ENCODE data around the gene VPS26C. TPM values are rescaled to one million over a fixed set of nuclear protein-coding genes. Genes with fewer than 3 reads are reported as not detected.

VPS26C gene
- total and polyA plus RNA-seq, 2 of the 8 experiments (the other 6 are each of a cell fraction or from before 2014, with no cell fraction given), result 43.5 to 71.6 TPM

GRCh38 chr21:37237764-37238163 lies 29.4 kb downstream of the VPS26C start:
- Histone ChIP-seq H3K27ac (ENCODE audit: low read depth, low read length) (no peak overlapping the region), H3K4me3 (ENCODE audit: extremely low read depth in 1 of 4, insufficient read depth in 2 of 4, low read depth in 3 of 4, low read length in 4 of 4) (no peak overlapping the region), H4K91ac (replicated peaks; ENCODE audit: insufficient read length, low read length) (no peak overlapping the region), H2AFZ (ENCODE audit: low read length) (no peak overlapping the region), H3K14ac (ENCODE audit: insufficient read length) (no peak overlapping the region), H4K5ac (ENCODE audit: insufficient read length, low read depth, low read length) (no peak overlapping the region), H2BK5ac (ENCODE audit: low read depth, low read length) (no peak overlapping the region), H3K18ac (ENCODE audit: extremely low read depth, low read length) (no peak overlapping the region), H4K20me1 (replicated peaks in 1 of 2; ENCODE audit: control insufficient read depth in 1 of 2, insufficient read depth in 2 of 2, low read length in 2 of 2) (peaks cover 4 to 10% of the 10 kb centered on the region in 2 experiments), H2BK12ac (ENCODE audit: low read depth, low read length) (no peak overlapping the region), H2BK120ac (replicated peaks; ENCODE audit: low read depth, low read length) (no peak overlapping the region), H3K79me1 (ENCODE audit: low read depth, low read length) (peaks cover 10% of the 10 kb centered on the region), H3K56ac (replicated peaks; ENCODE audit: insufficient read length, low read depth, low read length) (no peak overlapping the region), H3K23ac (ENCODE audit: insufficient read length) (no peak overlapping the region), H3K23me2 (ENCODE audit: low read depth, low read length) (no peaks in the 10 kb centered on the region), H2BK20ac (ENCODE audit: low read length) (no peak overlapping the region), H3K79me2 (ENCODE audit: control insufficient read depth in 1 of 2, insufficient read depth in 2 of 2, low read length in 2 of 2) (peaks cover 3 to 24% of the 10 kb centered on the region in 2 experiments; a peak in 3 of 4 replicates), H3K4ac (replicated peaks; ENCODE audit: insufficient read length, low read depth, low read length) (no peak overlapping the region), H3K9me3 (ENCODE audit: insufficient read depth in 2 of 2, low read depth in 1 of 2, low read length in 1 of 2) (no peaks in the 10 kb centered on the region), H3K36me3 (ENCODE audit: control insufficient read depth in 2 of 4, insufficient read depth in 4 of 4, low read length in 3 of 4) (peaks cover 0 to 32% (median 4%) of the 10 kb centered on the region in 4 experiments; a peak in 5 of 8 replicates), H3K9ac (replicated peaks in 1 of 4; ENCODE audit: extremely low read depth in 1 of 4, low read depth in 3 of 4, low read length in 3 of 4) (no peak overlapping the region), H2AK5ac (ENCODE audit: low read depth, low read length) (no peak overlapping the region), H4K8ac (ENCODE audit: extremely low read depth, insufficient read depth, low read length) (no peak overlapping the region), H3K27me3 (replicated peaks in 1 of 4; ENCODE audit: control insufficient read depth in 3 of 4, extremely low read depth in 1 of 4, insufficient read depth in 3 of 4, low read length in 3 of 4) (no peaks in the 10 kb centered on the region), H3K4me2 (ENCODE audit: insufficient read depth in 1 of 2, low read depth in 2 of 2, low read length in 2 of 2) (no peak overlapping the region), H3K4me1 (replicated peaks in 1 of 4; ENCODE audit: control insufficient read depth in 3 of 4, insufficient read depth in 4 of 4, low read length in 3 of 4) (no peaks in the 10 kb centered on the region), H2BK15ac (ENCODE audit: low read length) (no peak overlapping the region)
- WGBS, 2 experiments (ENCODE audit: extremely low coverage in 1 of 2, insufficient coverage in 1 of 2, insufficient read length in 1 of 2, insufficient replicate concordance in 2 of 2, low coverage in 1 of 2, low lambda C conversion rate in 2 of 2, missing lambda C conversion rate in 1 of 2), result 90% methylated on average over 4 of the region's 4 CpGs; no CpG with 5 or more reads in 1 of the 2 experiments
- ChIA-PET POLR2A (ENCODE audit: partially characterized antibody) (no interaction called here), CTCF (ENCODE audit: partially characterized antibody) (no interaction called here)
- no peak for TF ChIP-seq CTBP2 (IDR thresholded peaks at IDR 0.05; ENCODE audit: borderline replicate concordance, insufficient read depth, insufficient read length, low read length)
- TF ChIP-seq SRF (IDR thresholded peaks at IDR 0.05; ENCODE audit: low read depth, low read length), result no peak
- no peak for TF ChIP-seq RBBP5 (IDR thresholded peaks at IDR 0.05; ENCODE audit: borderline replicate concordance, low read depth, low read length)
- no peak for FAIRE-seq
- peak in 1 of 2 experiments; percentile 2 for DNase-seq (ENCODE audit: low read depth in 1 of 2, low spot score in 2 of 2)
